Liver (tissue), 9 donors: ENCODE data around the gene GJC3. TPM values are rescaled to one million over a fixed set of nuclear protein-coding genes. Genes with fewer than 3 reads are reported as not detected.
"Not testable (repeated sequence)": the region's sequence is repeated elsewhere in the genome, so short reads cannot be mapped to it uniquely, and the experiment has no call there.

Experiments
- DNase-seq: peaks from one replicate; pipeline ENCODE4 v3.0.0-alpha.2; 2017; ENCODE audit warnings: low spot score
- H3K27ac ChIP-seq, 2 donors: one replicate each; pipeline ENCODE4 v1.7.0; 2013; ENCODE audit warnings: inconsistent platforms in 2 of 2, low read length in 2 of 2, control low read depth in 1 of 2, low read depth in 1 of 2, mild to moderate bottlenecking in 1 of 2
- H3K27me3 ChIP-seq, 4 donors: one replicate each; pipeline versions ENCODE4 v1.6.1 to v1.7.0; 2013; ENCODE audit warnings: low read length in 3 of 4, inconsistent platforms in 1 of 4, mild to moderate bottlenecking in 1 of 4, moderate library complexity in 1 of 4; ENCODE audit not compliant: control insufficient read depth in 4 of 4, insufficient read depth in 4 of 4
- H3K36me3 ChIP-seq, 4 donors: one replicate each; pipeline versions ENCODE4 v1.6.1 to v1.7.0; 2013; ENCODE audit warnings: low read length in 3 of 4, mild to moderate bottlenecking in 3 of 4, low read depth in 1 of 4, moderate library complexity in 1 of 4; ENCODE audit not compliant: control insufficient read depth in 4 of 4, insufficient read depth in 3 of 4
- H3K4me1 ChIP-seq, 4 donors: one replicate each; pipeline versions ENCODE4 v1.6.1 to v1.7.0; 2013; ENCODE audit warnings: low read length in 3 of 4, mild to moderate bottlenecking in 3 of 4, moderate library complexity in 1 of 4; ENCODE audit not compliant: control insufficient read depth in 4 of 4, insufficient read depth in 4 of 4
- H3K4me3 ChIP-seq, 3 donors: one replicate each; pipeline versions ENCODE4 v1.6.1 to v1.7.0; 2013; ENCODE audit warnings: low read length in 3 of 3, control low read depth in 1 of 3, low read depth in 1 of 3, mild to moderate bottlenecking in 1 of 3
- H3K9ac ChIP-seq, 2 donors: one replicate each; pipeline ENCODE4 v1.7.0; 2013; ENCODE audit warnings: low read length in 2 of 2, mild to moderate bottlenecking in 2 of 2, moderate library complexity in 2 of 2, control low read depth in 1 of 2, low read depth in 1 of 2
- H3K9me3 ChIP-seq, 4 donors: one replicate each; pipeline versions ENCODE4 v1.6.1 to v1.7.0; 2013; ENCODE audit warnings: low read length in 3 of 4; ENCODE audit not compliant: control insufficient read depth in 4 of 4
- CTCF ChIP-seq: fragments of 150-350 bp; IDR thresholded peaks from 2 replicates; pipeline ENCODE4 v1.5.1; 2017; ENCODE audit warnings: improper control_type of control experiment, low read depth, low read length; ENCODE audit not compliant: missing input control
- EGR1 ChIP-seq, 2 donors: IDR thresholded peaks; 2 replicates each; pipeline ENCODE4 v1.6.1; 2016 to 2018; ENCODE audit warnings: antibody characterized with exemption in 2 of 2, low read depth in 2 of 2
- FOXA1 ChIP-seq: IDR thresholded peaks from 2 replicates; pipeline ENCODE4 v1.6.1; 2016; ENCODE audit warnings: antibody characterized with exemption
- FOXA2 ChIP-seq: IDR thresholded peaks from 2 replicates; pipeline ENCODE4 v1.6.1; 2016; ENCODE audit warnings: antibody characterized with exemption
- GABPA ChIP-seq, 2 donors: IDR thresholded peaks in 1 of 2; conservative IDR thresholded peaks in 1 of 2; 2 replicates each; pipeline ENCODE4 v1.6.1; 2016; ENCODE audit warnings: antibody characterized with exemption in 2 of 2, mild to moderate bottlenecking in 1 of 2, moderate library complexity in 1 of 2
- HNF4A ChIP-seq, 2 donors: conservative IDR thresholded peaks; 2 replicates each; pipeline ENCODE4 v1.6.1; 2016; ENCODE audit warnings: antibody characterized with exemption in 2 of 2, mild to moderate bottlenecking in 2 of 2
- HNF4G ChIP-seq: IDR thresholded peaks from 2 replicates; pipeline ENCODE4 v1.6.1; 2016; ENCODE audit warnings: antibody characterized with exemption
- JUND ChIP-seq, 2 donors: IDR thresholded peaks; 2 replicates each; pipeline ENCODE4 v1.6.1; 2016; ENCODE audit warnings: antibody characterized with exemption in 2 of 2
- NR2F2 ChIP-seq: IDR thresholded peaks from 2 replicates; pipeline ENCODE4 v1.6.1; 2016; ENCODE audit warnings: antibody characterized with exemption
- RAD21 ChIP-seq, 2 donors: IDR thresholded peaks; 2 replicates each; pipeline ENCODE4 v1.6.1; 2016; ENCODE audit warnings: antibody characterized with exemption in 2 of 2, mild to moderate bottlenecking in 2 of 2
- RXRA ChIP-seq, 2 donors: IDR thresholded peaks; 2 replicates each; pipeline ENCODE4 v1.6.1; 2017 to 2018; ENCODE audit warnings: antibody characterized with exemption in 2 of 2, mild to moderate bottlenecking in 1 of 2
- SP1 ChIP-seq: IDR thresholded peaks from 2 replicates; pipeline ENCODE4 v1.6.1; 2018; ENCODE audit warnings: antibody characterized with exemption, mild to moderate bottlenecking
- TAF1 ChIP-seq: conservative IDR thresholded peaks from 2 replicates; pipeline ENCODE4 v1.6.1; 2016; ENCODE audit warnings: antibody characterized with exemption, mild to moderate bottlenecking
- YY1 ChIP-seq: IDR thresholded peaks from 2 replicates; pipeline ENCODE4 v1.6.1; 2016; ENCODE audit warnings: antibody characterized with exemption, mild to moderate bottlenecking
- ZBTB33 ChIP-seq: IDR thresholded peaks from 2 replicates; pipeline ENCODE4 v1.6.1; 2016; ENCODE audit warnings: antibody characterized with exemption
- WGBS: extraction: QIAGEN DNeasy Blood & Tissue Kit; methylation state at CpG from one replicate; pipeline ENCODE4 v1.1.7; 2013; 5-methylcytosine and 5-hydroxymethylcytosine counted together
- polyA plus RNA-seq, 2 donors: library from polyadenylated mRNA; stranded (reverse) in 1 of 2; unstranded in 1 of 2; fragments of 200-250 nt in 1 of 2; fragments of >200 nt in 1 of 2; fragmentation: Nextera tagmentation in 1 of 2; extraction: Ambion mirVana in 1 of 2; gene quantifications; one replicate each; pipeline versions ENCODE4 v1.2.1 to v1.2.3, GENCODE V29; 2013 to 2015
- total RNA-seq, 2 donors: library from RNA; depleted of rRNA; stranded (reverse); fragments of >200 nt; gene quantifications; one replicate each; pipeline ENCODE4 v1.2.3, GENCODE V29; 2014
- TF ChIP-seq, protein P1 (sequence below): IDR thresholded peaks from 2 replicates; pipeline ENCODE4 v1.6.1; 2016; ENCODE audit warnings: antibody characterized with exemption, mild to moderate bottlenecking
- TF ChIP-seq, protein P2 (sequence below): IDR thresholded peaks from 2 replicates; pipeline ENCODE4 v1.6.1; 2016; ENCODE audit warnings: antibody characterized with exemption
- TF ChIP-seq, protein P3 (sequence below): IDR thresholded peaks from 2 replicates; pipeline ENCODE4 v1.6.1; 2016; ENCODE audit warnings: antibody characterized with exemption
- donor health status: healthy.
- donor health status: healthy.
- donor health status: healthy.
- donor health status: healthy.
- donor health status: healthy.

GJC3 gene
- total and polyA plus RNA-seq, 4 donors, result 0.08 to 1.3 (median 0.14) TPM

DNA sequence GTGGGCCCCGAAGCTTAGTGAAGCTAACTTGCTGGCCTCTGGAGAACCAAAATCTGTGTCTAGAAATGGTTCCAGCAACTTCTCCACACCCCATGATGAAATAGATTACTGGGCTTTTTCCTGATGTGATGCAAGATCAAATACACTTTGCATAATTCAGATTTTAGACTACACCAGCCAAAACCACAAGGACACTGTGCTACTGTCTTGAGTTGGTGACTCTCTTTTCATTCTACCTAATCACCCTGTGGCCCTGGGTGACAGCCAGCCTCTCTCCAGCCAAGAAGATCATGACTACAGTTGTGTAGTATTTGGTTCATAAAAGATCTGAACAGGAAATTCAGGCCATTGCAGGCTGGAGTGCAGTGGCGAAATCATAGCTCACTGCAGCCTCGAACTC is 24.2 kb upstream of the GJC3 start:
- H3K4me1 ChIP-seq, result peaks cover 3 to 26% (median 13%) of the 10 kb centered on the region in 4 donors
- H3K27me3 ChIP-seq, result no peaks in the 10 kb centered on the region
- no peak overlapping the region for H3K9ac ChIP-seq
- no peak overlapping the region for H3K4me3 ChIP-seq
- 46% methylated on average over 3 of the region's 3 CpGs for WGBS
- no peak for DNase-seq
- H3K27ac ChIP-seq, result peak overlapping the region; percentile 67 to 88
- H3K36me3 ChIP-seq, result no peaks in the 10 kb centered on the region
- TF ChIP-seq JUND (IDR thresholded peaks at IDR 0.05), result peak; percentile 60 to 66
- TF ChIP-seq, protein P1, sequence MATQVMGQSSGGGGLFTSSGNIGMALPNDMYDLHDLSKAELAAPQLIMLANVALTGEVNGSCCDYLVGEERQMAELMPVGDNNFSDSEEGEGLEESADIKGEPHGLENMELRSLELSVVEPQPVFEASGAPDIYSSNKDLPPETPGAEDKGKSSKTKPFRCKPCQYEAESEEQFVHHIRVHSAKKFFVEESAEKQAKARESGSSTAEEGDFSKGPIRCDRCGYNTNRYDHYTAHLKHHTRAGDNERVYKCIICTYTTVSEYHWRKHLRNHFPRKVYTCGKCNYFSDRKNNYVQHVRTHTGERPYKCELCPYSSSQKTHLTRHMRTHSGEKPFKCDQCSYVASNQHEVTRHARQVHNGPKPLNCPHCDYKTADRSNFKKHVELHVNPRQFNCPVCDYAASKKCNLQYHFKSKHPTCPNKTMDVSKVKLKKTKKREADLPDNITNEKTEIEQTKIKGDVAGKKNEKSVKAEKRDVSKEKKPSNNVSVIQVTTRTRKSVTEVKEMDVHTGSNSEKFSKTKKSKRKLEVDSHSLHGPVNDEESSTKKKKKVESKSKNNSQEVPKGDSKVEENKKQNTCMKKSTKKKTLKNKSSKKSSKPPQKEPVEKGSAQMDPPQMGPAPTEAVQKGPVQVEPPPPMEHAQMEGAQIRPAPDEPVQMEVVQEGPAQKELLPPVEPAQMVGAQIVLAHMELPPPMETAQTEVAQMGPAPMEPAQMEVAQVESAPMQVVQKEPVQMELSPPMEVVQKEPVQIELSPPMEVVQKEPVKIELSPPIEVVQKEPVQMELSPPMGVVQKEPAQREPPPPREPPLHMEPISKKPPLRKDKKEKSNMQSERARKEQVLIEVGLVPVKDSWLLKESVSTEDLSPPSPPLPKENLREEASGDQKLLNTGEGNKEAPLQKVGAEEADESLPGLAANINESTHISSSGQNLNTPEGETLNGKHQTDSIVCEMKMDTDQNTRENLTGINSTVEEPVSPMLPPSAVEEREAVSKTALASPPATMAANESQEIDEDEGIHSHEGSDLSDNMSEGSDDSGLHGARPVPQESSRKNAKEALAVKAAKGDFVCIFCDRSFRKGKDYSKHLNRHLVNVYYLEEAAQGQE, result no peak
- TF ChIP-seq SP1, result peak; percentile 36
- TF ChIP-seq ZBTB33, result no peak
- TF ChIP-seq YY1, result peak; percentile 52
- TF ChIP-seq RAD21 (IDR thresholded peaks at IDR 0.05), result peak in 1 of 2 donors; percentile 10
- no peak for TF ChIP-seq NR2F2
- TF ChIP-seq EGR1 (IDR thresholded peaks at IDR 0.05; ENCODE audit: low read depth in 2 of 2), result peak in 1 of 2 donors; percentile 20
- TF ChIP-seq TAF1, result no peak
- TF ChIP-seq FOXA1, result no peak
- TF ChIP-seq CTCF, result no peak
- no peak for TF ChIP-seq FOXA2
- TF ChIP-seq RXRA (IDR thresholded peaks at IDR 0.05), result peak; percentile 31 to 72
- peak; percentile 61 to 66 for TF ChIP-seq HNF4A (conservative IDR thresholded peaks at IDR 0.05)
- TF ChIP-seq, protein P2, sequence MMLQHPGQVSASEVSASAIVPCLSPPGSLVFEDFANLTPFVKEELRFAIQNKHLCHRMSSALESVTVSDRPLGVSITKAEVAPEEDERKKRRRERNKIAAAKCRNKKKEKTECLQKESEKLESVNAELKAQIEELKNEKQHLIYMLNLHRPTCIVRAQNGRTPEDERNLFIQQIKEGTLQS, result peak; percentile 90
- peak in 1 of 2 donors; percentile 17 for TF ChIP-seq GABPA (IDR thresholded peaks at IDR 0.05 in 1 of 2, conservative IDR thresholded peaks at IDR 0.05 in 1 of 2)
- TF ChIP-seq, protein P3, sequence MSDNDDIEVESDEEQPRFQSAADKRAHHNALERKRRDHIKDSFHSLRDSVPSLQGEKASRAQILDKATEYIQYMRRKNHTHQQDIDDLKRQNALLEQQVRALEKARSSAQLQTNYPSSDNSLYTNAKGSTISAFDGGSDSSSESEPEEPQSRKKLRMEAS, result no peak
- no peak for TF ChIP-seq HNF4G
- H3K9me3 ChIP-seq, result no peaks in the 10 kb centered on the region

DNA sequence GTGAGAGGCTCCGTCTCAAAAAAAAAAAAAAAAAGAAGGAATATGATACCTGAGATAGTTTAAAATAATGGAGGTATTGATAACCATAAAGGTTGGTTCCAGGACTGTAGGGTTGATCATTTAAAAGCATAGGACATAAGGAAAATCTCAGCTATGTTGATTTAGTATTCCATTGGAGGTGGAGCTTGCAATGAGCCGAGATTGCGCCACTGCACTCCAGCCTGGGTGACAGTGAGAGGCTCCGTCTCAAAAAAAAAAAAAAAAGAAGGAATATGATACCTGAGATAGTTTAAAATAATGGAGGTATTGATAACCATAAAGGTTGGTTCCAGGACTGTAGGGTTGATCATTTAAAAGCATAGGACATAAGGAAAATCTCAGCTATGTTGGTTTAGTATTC is 23.2 kb upstream of the GJC3 start:
- WGBS, result 32% methylated on average over 4 of the region's 4 CpGs
- peak overlapping the region in 1 of 2 donors; percentile 88 for H3K27ac ChIP-seq

DNA sequence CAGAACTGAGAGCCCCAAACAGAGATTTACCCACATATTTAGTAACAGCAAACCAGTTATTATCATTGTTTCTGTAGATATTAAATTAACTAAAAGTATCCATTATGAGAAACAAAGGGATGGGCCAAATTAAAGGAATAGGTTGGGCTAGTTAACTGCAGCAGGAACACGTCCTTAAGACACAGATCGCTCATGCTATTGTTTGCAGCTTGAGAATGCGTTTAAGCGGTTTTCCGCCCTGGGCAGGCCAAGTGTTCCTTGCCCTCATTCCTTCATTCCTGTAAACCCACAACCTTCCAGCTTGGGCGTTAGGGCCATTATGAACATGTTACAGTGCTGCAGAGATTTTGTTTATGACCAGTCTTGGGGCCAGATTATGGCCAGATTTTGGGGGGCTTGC is 21.4 kb upstream of the GJC3 start:
- H3K4me1 ChIP-seq, result peaks cover 3 to 26% (median 11%) of the 10 kb centered on the region in 4 donors
- H3K9me3 ChIP-seq, H3K27ac ChIP-seq, H3K36me3 ChIP-seq, H3K4me3 ChIP-seq, DNase-seq, H3K9ac ChIP-seq, H3K27me3 ChIP-seq: not testable (repeated sequence)
- 95% methylated on average over 6 of the region's 6 CpGs for WGBS

More for the DNA sequence above, 23.2 kb upstream of the GJC3 start:
- peaks cover 3 to 26% (median 13%) of the 10 kb centered on the region in 4 donors for H3K4me1 ChIP-seq
- H3K4me3 ChIP-seq, H3K36me3 ChIP-seq, H3K9ac ChIP-seq, DNase-seq, H3K27me3 ChIP-seq, H3K9me3 ChIP-seq: not testable (repeated sequence)
